NCI-H187 treated with DMSO at 0.1 percent for 48 hours (cell line): ENCODE results near the gene MOV10L1.
"Not testable (repeated sequence)": the region's sequence is repeated elsewhere in the genome, so short reads cannot be mapped to it uniquely, and the experiment has no call there.

Experiments
- DNase-seq: peaks from one replicate; lab custom pipeline; 2025; lab: John Stamatoyannopoulos, UW

MOV10L1 gene

DNA sequence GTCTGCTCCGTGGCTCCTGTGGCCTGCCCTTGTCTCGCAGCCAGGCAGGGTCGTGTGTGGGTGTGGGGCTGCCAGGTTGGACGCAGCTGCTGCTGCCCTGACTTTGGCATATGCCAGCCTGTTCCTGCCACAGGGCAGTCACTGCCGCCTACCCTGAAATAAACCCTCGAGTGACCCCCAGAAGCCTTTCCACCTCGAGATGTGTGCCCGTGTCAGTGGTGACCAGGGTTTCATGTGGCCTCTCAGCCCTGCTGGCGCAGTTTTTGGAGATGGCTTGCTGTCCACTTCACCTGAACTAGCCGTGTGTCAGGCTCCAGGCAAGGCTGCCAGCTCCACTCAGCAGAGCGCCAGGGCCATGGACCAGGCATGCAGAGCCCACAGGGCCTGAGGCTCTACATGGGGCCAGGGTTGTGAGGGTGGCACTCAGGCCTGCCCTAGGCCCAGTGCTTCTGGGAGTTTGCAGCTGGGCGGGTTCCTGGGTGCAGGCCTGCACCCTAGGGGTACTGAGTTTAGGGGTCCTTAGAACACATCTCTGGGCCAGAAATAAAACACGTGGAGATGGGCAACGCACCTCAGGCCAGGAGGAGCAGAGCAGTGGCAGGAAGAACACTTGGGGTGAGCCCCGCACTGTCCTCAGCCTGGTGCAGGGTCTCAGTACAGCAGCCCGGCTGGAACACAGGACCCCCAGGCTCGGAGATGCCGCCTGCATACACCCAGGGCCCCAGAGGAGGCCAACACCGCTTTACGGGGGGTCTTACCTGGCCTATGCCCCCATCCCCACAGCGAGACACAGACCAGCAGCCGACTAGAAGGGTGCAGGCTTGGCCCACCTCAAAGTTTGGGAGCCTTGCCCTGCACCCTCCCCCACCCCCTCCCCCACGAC is 71.9 kb downstream of the MOV10L1 start:
- no peak for DNase-seq

DNA sequence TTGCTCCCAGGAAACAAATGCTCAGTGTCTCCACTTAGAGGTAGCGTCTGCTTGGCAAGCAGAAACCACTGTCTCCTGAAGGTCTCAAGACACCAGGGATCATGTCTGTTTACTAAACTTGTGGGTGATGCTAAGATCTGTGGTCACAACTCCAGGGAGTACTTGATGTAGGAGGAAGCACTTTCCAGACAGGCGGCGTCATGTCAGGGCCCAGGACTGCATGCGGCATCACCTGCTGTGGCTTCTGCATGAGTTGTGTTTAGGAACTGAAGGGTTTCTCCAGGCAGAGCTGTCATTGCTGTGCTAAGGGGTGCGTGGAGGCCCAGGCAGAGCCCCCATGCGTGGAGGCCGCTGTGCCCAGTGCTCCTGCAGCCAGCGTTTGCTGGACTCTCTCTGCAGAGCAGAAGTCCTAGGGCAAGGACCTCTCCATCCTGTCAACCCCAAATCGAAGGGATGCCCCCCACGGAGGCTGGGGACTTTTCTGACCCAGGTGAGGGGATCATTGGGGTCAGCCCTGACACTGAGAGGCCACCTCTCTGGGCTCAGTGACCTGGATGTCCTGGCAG is 72.7 kb downstream of the MOV10L1 start:
- no peak for DNase-seq

DNA sequence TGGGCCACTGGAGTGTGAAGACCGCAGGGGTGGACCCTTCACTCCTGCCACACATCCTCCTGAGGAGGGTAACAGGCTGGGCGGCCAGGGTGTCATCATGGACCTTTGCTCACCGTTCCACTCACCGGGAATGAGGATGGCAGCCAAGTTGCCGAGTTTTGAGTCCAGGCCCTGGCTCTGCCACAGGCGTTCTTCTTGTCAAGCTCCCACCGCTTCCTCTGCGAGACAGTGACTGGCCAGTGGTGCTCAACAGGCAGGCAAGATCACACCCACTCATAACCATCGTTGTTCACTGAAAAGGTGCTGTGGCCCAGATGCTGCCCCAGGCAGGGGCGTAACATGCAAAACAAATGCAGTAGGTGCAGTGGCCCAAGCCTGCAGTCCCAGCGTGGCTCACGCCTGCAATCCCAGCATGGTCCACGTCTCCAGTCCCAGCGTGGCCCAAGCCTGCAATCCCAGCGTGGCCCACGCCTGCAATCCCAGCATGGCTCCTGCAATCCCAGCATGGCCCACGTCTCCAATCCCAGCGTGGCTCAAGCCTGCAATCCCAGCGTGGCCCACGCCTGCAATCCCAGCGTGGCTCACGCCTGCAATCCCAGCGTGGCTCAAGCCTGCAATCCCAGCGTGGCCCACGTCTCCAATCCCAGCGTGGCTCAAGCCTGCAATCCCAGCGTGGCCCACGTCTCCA is 75.8 kb downstream of the MOV10L1 start:
- DNase-seq = no peak

DNA sequence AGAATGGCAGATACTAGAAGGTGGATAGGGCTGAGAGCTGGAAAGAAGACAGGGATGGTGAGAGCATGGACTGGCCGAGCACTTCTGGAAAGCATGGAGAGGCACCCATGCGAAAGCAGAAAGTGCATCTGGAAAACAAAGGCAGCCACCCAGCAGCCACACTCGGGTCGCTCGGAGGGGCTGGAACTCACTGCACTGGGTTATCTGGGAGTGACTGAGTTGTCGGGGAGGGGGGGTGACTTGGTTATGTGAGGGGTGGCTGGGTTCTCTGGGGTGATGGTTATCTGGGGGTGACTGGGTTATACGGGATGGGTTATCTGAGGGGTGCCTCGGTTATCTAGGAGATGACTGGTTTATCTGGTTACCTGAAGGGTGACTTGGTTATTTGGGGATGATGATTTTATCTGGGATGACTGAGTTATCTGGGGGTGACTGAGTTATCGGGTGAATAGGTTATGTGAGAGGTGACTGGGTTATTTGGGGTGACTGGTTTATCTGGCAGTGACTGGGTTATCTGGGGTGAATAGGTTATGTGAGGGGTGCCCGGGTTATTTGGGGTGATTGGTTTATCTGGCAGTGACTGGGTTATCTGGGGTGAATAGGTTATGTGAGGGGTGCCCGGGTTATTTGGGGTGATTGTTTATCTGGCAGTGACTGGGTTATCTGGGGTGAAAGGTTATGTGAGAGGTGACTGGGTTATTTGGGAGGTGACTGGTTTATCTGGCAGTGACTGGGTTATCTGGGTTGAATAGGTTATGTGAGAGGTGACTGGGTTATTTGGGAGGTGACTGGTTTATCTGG is 78.1 kb downstream of the MOV10L1 start:
- DNase-seq = no peak

DNA sequence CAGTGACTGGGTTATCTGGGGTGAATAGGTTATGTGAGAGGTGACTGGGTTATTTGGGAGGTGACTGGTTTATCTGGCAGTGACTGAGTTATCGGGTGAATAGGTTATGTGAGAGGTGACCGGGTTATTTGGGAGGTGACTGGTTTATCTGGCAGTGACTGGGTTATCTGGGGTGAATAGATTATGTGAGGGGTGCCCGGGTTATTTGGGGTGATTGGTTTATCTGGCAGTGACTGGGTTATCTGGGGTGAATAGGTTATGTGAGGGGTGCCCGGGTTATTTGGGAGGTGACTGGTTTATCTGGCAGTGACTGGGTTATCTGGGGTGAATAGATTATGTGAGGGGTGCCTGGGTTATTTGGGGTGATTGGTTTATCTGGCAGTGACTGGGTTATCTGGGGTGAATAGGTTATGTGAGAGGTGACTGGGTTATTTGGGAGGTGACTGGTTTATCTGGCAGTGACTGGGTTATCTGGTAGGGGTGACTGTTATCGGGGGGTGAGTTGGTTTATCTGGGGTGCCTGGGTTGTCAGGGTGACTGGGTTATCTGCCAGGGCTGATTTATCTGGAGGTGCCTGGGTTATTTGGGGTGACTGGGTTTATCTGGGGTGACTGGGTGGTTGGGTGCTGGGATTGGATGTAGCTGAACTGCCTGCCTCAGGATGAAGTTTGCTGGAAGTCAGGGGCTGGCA is 78.8 kb downstream of the MOV10L1 start:
- DNase-seq = not testable (repeated sequence)

DNA sequence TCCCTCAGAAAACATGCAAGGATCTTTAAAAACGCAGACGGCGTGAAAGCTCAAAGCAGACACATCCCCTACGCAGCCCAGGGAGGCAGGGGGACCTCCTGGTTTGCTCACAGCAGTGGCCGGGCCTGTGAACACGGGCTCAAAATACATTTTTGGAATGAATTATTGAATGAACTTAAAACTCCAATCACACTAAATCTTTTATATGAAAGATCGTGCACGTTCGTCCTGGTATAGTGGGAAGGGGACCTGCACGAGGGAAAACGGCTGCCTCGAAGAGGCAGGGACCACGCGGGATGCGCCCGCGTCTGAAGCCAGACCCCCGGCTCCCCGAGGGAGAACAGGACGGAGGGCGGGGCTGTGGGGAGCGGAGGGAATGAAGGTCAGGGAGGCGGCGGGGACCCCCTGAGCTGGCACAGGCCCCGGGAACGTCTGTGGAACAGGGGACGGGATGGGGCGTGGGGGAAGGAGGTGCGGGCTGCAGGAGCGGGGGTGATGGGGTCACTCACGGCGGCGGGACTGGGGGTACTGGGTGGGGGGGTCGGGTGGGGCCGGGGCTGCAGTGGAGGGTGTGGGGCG is 79.5 kb downstream of the MOV10L1 start:
- no peak for DNase-seq

DNA sequence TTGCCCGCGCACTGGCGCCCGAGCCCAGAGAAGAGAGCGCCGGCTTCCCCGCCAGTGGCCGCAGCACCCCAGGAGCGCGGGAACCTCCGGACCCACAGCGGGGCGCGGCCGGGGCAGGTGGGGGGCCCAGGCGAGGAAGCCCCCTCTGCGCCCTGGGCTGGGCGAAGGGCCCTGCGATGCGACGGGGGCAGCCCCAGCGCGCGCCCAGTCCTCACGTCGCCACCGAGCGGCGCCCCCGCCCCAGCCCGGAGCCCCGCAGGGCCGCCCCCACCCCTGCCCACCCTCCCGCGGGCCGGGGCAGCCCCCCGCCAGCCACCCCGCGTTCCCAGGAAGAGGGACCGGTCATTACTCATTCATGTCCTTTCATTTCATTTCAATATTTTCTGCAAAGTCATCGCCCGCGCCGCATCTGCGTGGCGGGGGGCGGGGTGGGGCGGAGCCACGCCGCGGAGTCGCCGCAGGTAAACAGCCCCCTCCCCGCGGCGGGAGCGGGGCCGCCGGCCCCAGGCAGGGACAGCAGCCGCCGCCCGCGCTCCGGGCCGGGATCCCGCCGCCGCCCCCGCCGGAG is 80.1 kb downstream of the MOV10L1 start:
- DNase-seq = no peak

DNA sequence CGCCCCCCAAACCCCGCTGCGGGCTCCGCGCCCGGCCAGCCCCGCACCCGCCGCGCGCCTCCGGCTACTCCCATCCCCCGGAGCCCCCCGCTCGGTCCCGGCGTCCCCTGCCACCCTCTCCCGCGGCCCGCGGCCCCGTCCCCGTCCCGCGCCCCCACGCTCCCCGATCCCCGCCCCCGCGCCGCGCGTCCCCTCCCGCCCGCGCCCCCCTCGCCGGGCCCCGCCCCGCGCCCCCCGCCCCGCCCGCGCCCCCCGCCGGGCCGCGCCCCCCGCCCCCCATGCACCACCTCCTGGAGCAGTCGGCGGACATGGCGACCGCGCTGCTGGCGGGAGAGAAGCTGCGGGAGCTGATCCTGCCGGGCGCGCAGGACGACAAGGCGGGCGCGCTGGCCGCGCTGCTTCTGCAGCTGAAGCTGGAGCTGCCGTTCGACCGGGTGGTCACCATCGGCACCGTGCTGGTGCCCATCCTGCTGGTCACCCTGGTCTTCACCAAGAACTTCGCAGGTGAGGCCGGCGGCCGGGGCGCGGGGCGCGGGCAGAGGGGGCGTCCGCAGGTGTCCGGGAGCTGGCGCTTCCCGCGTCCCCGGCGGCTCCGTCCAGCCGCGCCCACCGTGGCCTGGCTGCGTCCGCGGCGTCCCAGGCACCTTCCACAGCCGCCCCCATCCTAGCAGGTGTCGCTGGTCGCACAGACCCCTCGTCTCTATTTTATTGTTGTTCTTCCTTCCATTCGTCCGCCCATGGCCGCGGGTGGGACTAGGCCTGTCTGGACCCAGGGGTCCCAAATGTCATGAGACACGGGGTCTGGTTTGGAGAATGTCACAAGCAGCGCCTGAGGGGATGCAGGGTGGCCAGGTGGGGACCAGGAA is 80.9 kb downstream of the MOV10L1 start, which contains the start of gene PANX2:
TSS of gene PANX2 (plus strand) at position 279 of the 866 bp plus-strand sequence. CDS start at position 279, 0 bp downstream.
- no peak for DNase-seq

DNA sequence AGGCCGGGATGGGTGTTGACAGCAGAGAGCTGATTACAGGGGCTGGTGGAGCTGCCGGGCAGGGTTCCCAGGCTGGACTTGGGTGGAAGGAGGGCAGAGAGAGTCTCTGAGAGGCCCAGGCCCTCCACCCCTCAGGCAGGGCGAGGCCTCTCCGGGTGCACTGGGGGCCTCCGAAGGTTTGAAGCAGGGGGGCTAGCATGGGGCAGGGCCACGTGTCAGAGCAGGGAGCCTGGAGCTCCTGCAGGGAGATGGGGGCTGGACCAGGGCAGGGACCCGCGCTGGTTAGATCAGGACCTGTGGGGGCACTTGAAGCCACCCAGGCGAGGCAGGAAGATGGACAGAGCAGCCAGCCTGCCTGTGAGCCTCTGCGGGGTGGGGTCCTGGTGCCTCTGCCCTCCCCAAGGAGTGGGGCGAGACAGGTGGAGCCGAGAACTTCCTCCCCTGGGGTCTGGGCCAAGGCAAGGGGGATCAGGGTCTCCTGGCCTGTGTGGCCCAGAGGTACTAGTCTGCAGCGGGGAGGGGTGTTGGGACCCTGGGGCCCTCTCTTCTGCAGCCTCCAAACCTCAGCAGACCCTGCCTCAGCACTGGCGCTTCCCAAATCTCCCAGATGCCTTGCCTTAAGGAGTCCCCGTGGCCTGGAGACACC is 81.6 kb downstream of the MOV10L1 start:
- no peak for DNase-seq

DNA sequence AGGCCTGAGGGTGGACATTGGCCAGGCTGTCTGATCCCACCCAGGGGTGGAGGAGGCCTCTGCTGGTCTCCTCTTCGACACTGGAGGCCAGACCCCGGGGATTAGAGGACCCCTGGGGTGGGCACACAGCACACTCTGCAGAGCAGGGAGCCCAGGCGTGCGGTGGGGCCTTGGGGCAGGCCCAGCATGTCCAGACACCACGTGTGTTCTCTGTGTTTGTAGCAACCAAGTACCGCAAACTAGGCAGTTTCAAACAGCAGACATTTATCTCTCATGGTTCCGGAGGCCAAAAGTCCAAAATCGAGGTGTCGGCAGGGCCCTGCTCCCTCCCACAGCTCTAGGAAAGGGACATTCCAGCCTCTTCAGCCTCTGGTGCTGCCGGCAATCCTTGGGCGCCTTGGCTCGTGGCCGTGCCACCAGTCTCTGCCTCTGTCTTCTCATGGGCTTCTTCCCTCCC is 82.2 kb downstream of the MOV10L1 start:
- DNase-seq = no peak

DNA sequence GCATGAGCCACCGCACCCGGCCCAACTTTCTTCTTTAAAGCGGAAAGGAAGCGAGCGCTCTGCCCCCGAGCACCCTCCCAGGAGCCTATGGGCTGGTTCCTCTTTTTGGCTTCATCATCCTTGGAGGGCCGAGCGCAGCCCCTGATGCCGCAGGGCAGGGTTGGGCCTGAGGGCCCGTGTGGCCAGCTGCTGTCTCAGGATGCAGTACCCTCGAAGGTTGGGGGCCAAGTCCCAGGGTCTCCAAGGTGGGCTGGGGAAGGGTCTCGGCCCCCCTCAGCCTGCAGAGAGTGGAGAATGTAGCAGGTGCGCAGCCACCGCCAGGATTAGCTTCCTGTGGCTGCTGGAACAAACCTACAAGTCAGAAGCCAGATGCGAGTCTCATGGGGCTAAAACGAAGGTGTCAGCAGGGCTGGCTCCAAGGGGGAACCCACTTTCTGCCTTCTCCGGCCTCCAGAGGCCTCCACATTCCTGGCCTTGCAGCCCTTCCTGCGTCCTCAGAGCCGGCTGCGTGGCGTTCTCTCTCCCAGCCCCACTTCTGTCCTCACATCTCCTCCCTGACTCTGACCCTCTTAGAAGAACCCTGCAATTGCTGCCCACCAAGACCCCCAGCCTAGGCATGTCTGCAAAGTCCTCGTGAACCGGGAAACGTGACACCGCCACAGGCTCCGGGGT is 83.6 kb downstream of the MOV10L1 start:
- no peak for DNase-seq

DNA sequence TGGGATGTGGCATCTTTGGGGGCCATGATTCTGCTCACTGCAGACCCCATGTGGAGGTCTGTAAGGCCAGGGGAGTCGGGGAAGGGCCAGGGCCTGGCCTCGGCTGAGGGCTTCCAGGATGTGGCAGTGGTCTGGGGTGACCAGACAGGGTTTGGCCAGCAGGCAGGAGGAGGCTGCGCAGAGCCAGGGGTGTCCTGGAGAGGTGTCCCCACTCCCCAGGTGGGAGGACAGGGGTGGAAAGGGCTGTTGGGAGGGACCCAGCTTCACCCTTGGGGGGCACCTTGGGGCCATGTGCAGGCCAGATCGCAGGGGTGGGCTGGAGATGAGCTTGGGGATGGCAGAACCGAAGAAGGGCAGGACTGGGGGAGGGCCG is 84.2 kb downstream of the MOV10L1 start:
- DNase-seq = no peak

DNA sequence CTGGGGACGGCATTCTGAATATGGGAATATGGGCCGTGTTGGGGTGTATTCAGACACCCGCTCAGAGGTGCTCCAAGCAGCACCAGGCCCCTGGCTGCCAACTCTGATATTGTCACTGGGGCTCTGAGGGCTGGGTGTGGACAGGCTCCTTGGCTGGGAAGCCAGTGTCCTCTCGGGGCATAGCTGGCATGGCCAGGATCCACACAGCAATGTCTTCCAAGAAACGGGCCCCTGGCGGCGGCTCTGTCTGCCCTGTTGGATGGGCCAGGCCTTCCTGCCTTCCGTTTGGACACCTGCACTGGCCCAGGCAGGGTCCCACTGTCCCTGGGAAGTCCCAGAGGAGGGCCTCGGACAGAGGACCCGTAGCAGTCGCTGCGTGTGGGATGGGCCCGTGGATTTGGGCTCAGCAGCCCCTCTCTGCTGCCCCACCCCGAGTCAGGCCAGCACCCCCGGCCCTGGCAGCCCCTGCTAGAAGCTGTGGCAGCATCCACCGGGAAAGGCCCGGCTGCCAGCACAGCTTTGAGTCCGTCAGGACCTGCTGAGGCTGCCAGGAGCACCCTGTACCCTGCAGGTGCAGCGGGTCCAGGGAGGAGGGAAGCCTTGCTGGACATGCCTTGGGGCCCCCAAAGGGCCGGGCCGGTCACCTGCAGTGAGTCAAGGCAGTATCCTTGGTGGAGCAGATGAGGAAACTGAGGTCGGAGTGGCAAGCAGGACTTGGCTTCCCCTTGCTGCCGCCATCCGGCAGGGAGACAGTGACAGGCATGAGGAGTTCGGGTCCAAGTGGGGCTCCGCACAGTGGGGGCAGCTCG is 84.8 kb downstream of the MOV10L1 start:
- DNase-seq = no peak

DNA sequence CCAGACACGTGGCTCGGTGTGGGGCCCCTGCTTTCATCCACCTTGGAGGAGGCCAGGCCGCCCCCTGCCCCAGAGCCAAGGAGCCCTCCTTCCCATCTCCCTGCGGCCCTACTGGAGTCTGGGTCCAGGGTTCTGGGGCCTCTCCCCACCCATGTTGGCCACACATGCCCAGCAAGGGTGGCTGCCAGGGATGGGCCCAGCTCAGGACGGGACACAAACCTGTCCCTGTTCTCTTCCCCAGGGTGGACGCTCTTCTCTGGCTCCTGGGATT is 85.3 kb downstream of the MOV10L1 start:
- DNase-seq = no peak

DNA sequence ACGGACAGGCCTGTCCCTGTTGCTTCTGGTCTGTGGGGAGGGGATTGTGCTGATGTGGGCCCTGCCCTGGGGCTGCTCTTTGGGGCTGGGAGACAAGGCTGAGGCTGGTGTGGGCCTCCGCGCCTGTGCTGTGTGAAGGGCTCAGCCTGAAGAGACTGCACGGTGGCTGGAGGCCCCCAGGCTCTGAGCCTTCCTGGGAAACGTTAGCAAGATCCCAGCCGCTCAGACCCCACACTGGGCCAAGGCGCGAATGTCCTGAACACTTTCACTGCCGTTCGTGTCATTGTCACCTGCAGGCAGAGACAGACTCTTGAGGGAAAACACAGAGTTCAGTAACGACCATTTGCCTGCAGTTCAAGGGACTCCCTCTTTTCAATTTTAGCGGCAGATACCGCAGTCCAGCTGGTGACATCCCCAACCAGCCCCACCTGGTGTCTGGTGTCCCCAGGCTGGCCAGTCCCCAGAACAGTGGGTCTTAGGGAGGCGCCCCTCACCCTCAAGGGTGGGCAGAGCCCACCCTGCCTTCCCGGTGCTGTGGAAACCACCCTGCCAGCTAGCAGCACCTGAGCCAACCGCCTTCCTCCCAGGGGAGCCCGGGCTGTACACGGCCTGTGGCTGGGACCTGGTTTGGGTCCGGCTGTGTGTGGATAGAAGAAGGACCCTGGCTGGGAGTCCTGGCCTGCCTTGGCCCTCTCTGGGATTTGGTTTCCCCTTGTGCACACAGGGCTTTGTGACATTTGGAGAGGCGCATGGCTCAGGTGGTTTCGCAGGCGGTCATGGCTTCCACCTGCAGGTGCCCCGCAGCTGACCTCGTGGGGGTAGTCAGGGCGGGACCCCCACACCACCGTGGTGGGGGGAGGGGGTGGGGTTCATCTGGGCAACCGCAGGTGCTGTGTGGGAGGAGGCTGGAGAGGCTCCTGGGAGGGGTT is 86.4 kb downstream of the MOV10L1 start:
- no peak for DNase-seq

DNA sequence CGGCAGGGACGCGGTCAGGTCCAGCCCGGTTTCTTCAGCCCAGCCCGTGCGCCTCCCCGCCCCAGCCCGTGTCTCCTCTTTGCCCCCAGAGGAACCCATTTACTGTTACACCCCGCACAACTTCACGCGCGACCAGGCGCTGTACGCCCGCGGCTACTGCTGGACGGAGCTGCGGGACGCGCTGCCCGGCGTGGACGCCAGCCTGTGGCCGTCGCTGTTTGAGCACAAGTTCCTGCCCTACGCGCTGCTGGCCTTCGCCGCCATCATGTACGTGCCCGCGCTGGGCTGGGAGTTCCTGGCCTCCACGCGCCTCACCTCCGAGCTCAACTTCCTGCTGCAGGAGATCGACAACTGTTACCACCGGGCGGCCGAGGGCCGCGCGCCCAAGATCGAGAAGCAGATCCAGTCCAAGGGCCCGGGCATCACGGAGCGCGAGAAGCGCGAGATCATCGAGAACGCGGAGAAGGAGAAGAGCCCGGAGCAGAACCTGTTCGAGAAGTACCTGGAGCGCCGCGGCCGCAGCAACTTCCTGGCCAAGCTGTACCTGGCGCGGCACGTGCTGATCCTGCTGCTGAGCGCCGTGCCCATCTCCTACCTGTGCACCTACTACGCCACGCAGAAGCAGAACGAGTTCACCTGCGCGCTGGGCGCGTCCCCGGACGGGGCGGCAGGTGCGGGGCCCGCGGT is 87.2 kb downstream of the MOV10L1 start:
- DNase-seq = no peak
